Measurements from ENCODE around the gene NMS. TPM values are rescaled to one million over a fixed set of nuclear protein-coding genes. Genes with fewer than 3 reads are reported as not detected.

Gene NMS
- total and polyA plus RNA-seq, 2 donors from 2014 or later: not detected

DNA sequence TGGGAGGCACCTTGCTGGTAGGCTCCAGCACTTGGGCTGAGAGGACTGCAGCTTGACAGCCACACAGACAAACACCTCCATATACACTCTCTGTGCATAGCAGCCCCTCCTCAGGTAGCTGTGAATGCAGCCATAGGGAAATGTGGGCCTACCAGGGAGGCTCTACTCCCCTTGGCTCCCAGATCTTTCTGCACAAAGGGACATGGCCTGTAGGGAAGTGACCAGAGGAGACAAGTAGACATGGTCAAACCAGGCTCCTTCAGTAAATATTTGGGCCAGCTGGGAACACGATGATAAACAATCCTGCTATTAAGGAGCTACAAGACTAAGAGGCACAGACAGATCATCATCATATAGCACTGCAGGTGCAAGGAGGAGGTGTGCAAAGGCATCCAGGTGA, 56.6 kb downstream of the NMS start:
- H3K36me3 ChIP-seq (ENCODE audit: control insufficient read depth in 2 of 3, insufficient read depth in 3 of 3, low read length in 3 of 3): no peaks in the 10 kb centered on the region
- no peaks in the 10 kb centered on the region for H3K4me1 ChIP-seq (ENCODE audit: control insufficient read depth in 2 of 3, insufficient read depth in 2 of 3, low read depth in 1 of 3, low read length in 3 of 3)
- DNase-seq (no peak), FAIRE-seq (no peak)
- no peak for TF ChIP-seq CTCF (IDR thresholded peaks at IDR 0.05; ENCODE audit: borderline replicate concordance, extremely low read depth, insufficient read depth)
- H3K9me3 ChIP-seq (ENCODE audit: control insufficient read depth in 2 of 3, insufficient read depth in 1 of 3, low read length in 3 of 3): no peaks in the 10 kb centered on the region
- intact Hi-C loops (cut with DNase I): no loop called here
- H3K27ac ChIP-seq (ENCODE audit: low read depth in 2 of 2, low read length in 2 of 2): no peak overlapping the region
- no peak overlapping the region for H3K4me3 ChIP-seq (ENCODE audit: low read length in 3 of 3)
- no peak overlapping the region for H3K9ac ChIP-seq (ENCODE audit: low read length in 3 of 3)
- H3K27me3 ChIP-seq (ENCODE audit: control insufficient read depth, insufficient read depth, low read length): no peaks in the 10 kb centered on the region

GRCh38 chr2:100527440-100528015, 57.2 kb downstream of the NMS start:
- no peak overlapping the region for H3K4me3 ChIP-seq (ENCODE audit: low read length in 3 of 3)
- no peak for TF ChIP-seq CTCF (IDR thresholded peaks at IDR 0.05; ENCODE audit: borderline replicate concordance, extremely low read depth, insufficient read depth)
- no peak for DNase-seq
- H3K9ac ChIP-seq (ENCODE audit: low read length in 3 of 3): no peak overlapping the region
- H3K9me3 ChIP-seq (ENCODE audit: control insufficient read depth in 2 of 3, insufficient read depth in 1 of 3, low read length in 3 of 3): no peaks in the 10 kb centered on the region
- no peaks in the 10 kb centered on the region for H3K36me3 ChIP-seq (ENCODE audit: control insufficient read depth in 2 of 3, insufficient read depth in 3 of 3, low read length in 3 of 3)
- H3K27me3 ChIP-seq (ENCODE audit: control insufficient read depth, insufficient read depth, low read length): no peaks in the 10 kb centered on the region
- FAIRE-seq: no peak
- H3K27ac ChIP-seq (ENCODE audit: low read depth in 2 of 2, low read length in 2 of 2): no peak overlapping the region
- intact Hi-C loops (cut with DNase I): no loop called here
- no peaks in the 10 kb centered on the region for H3K4me1 ChIP-seq (ENCODE audit: control insufficient read depth in 2 of 3, insufficient read depth in 2 of 3, low read depth in 1 of 3, low read length in 3 of 3)

DNA sequence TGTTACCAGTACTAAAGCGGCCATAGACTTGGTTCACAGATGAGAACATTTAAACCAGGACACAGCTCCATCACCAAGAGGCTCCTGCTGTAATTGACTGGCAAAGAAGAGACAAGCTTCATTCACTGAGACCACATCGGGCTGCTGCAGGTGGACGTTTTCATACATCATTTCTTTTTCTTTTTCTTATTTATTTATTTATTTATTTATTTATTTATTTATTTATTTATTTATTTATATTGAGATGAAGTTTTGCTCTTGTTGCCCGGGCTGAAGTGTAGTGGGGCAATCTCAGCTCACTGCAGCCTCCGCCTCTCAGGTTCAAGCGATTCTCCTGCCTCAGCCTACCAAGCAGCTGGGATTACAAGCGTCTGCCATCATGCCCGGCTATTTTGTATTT, 58.9 kb downstream of the NMS start:
- no peak for FAIRE-seq

More for the DNA sequence above, 58.9 kb downstream of the NMS start:
- H3K27me3 ChIP-seq (ENCODE audit: control insufficient read depth, insufficient read depth, low read length): no peaks in the 10 kb centered on the region
- H3K36me3 ChIP-seq (ENCODE audit: control insufficient read depth in 2 of 3, insufficient read depth in 3 of 3, low read length in 3 of 3): no peaks in the 10 kb centered on the region
- no peaks in the 10 kb centered on the region for H3K9me3 ChIP-seq (ENCODE audit: control insufficient read depth in 2 of 3, insufficient read depth in 1 of 3, low read length in 3 of 3)
- H3K9ac ChIP-seq (ENCODE audit: low read length in 3 of 3): no peak overlapping the region
- DNase-seq: no peak
- H3K27ac ChIP-seq (ENCODE audit: low read depth in 2 of 2, low read length in 2 of 2): no peak overlapping the region
- no peaks in the 10 kb centered on the region for H3K4me1 ChIP-seq (ENCODE audit: control insufficient read depth in 2 of 3, insufficient read depth in 2 of 3, low read depth in 1 of 3, low read length in 3 of 3)
- TF ChIP-seq CTCF (IDR thresholded peaks at IDR 0.05; ENCODE audit: borderline replicate concordance, extremely low read depth, insufficient read depth): no peak
- intact Hi-C loops (cut with DNase I): no loop called here
- no peak overlapping the region for H3K4me3 ChIP-seq (ENCODE audit: low read length in 3 of 3)

Measured in kidney (tissue), 14 donors.